HT-29 (cell line): ENCODE results near the gene ABCC6. TPM values are rescaled to one million over a fixed set of nuclear protein-coding genes. Genes with fewer than 3 reads are reported as not detected.
"Not testable (repeated sequence)": the region's sequence is repeated elsewhere in the genome, so short reads cannot be mapped to it uniquely, and the experiment has no call there.

Source experiments
- DNase-seq: peaks from one replicate; pipeline ENCODE4 v3.0.0-alpha.2; 2015; ENCODE audit warnings: low spot score
- total RNA-seq: library from RNA; depleted of rRNA; stranded (reverse); fragments of >200 nt; shearing (Covaris generic); gene quantifications from 2 replicates; pipeline ENCODE4 v1.2.3, GENCODE V29; 2014

Gene ABCC6
- total RNA-seq, 1 experiment from 2014 or later, result 5.1 TPM

DNA sequence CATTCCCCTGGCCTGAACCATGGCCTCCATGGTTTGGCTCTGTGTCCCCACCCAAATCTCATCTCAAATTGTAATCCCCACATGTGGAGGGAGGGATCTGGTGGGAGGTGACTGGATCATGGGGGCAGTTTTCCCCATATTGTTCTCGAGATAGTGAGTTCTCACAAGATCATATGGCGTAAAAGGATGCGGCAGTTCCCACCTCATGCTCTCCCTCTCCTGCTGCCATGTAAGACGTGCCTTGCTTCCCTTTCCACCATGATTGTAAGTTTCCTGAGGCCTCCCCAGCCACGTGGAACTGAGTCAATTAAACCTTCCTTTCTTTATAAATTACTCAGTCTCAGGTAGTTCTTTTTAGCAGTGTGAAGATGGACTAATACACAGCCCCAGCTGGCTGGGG lies 61.5 kb downstream of the ABCC6 start:
- DNase-seq, result not testable (repeated sequence)

DNA sequence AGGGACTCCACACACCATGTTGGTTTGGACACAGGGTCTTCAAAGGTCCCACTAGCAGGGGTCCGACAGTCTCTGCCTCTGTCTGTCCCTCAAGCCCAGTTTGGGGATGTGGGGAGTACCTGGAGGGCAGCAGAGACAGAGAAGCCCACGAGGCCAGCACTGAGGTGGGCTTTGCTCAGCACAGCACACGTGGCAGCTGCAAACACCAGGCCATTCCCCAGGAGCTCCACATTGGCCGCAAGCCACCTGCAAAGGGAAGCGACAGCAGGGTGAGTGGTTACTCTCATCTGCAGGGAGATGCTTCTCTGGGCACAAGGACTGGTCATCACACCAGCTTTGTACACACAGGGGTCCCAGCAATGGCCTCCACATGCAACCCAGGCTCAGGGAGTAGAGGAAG lies 62.0 kb downstream of the ABCC6 start:
- DNase-seq, result no peak

DNA sequence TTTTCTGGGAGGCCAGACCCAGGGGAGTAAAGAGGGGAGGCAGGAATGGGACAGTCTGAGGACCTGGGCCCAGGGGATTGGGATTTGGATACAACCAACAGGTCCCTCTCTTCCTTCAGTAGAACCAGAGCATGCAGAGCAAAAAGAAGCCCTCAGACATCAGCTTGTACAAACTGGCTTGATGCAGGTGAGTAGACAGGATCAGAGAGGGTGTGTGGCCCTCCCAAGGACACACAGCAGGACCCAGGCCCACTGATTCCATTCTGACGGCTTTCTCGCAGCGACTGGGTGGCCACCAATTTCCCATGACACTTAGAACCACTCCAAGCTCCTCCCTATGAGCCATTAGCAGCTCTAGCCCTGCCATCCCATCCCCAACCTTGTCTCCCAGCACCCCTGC lies 63.6 kb downstream of the ABCC6 start:
- no peak for DNase-seq

DNA sequence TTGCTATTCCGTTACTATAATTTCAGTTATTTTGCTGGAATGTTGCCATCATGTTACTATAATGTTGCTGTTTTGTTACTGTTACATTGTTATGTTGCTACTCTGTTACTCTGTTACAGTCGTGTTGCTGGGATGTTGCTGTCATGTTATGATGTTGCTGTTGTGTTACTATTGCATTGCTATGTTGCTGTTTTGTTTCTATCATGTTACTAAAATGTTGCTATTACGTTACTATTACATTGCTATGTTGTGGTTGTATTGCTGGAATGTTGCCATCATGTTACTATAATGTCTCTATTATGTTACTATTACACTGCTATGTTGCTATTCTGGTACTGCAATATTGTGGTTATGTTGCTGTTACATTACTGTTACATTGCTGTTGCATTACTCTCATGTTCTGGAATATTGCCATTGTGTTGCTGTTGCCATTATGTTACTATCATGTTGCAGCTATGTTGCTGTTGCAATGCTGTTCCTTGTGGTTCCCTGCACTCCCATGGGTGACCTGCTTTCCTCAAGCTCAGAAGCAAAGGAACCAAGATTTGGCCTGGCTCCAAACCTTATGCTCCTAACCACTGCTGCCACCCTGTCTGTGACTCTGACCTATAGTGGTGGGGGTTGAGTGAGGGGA lies 64.4 kb downstream of the ABCC6 start:
- no peak for DNase-seq

DNA sequence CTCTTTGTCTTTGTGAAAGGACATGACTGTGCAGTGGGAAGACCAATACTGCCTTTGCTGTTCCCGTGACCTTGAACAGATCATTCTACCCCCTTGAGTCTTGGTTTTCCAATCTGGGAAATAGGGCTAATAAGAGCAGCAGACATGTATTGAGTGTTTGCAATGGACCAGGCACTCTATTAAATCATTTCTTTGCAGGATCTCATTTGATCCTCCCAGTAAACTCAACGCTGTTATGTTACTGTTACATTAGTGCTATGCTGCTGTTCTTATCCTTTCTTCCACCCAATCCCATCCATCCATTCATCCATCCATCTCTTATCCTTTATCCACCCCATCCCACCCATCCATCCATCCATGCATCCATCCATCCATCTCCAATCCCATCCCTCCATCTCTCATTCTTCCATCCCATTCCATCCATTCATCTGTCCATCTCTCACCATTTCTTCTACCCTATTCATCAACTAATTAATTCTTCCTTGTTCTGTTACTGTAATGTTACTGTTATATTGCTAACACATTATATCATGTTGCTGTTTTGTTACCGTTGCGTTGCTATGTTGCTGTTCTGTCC lies 65.1 kb downstream of the ABCC6 start:
- DNase-seq, result no peak

DNA sequence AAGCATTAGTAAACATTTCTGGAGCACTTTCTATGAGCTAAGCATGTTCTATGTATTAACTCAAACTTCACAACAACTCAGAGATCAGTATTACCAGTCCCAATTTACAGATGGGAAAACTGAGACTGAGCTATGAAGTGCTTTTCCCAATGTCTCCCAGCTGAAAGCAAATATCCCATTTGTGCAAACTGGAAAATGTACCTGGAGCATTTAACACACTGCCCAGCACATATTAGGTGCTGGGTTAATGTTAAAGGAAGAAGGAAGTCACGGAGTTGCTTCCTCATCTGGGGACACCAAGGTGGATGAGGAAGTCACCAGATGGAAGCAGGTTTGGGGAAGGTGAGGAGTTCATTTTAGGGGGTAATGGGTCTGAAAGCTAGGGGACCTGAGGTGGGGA lies 66.1 kb downstream of the ABCC6 start:
- no peak for DNase-seq

DNA sequence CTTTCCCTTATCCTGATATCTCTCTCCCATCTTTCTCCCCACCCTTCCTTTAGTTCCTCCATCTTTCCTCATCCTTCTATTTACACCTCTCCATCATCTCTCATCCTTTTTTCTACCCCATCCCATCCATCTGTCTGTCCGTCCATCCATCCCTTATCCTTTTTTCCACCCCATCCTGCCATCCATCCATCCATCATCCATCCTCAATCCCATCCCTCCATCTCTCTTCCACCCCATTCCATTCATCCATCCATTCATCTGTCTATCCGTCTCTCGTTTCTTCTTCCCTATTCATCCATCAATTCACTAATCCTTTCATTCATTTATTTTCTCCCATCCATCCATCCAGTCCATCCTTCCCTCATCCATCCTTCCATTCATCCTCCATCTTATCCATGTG lies 68.1 kb downstream of the ABCC6 start:
- no peak for DNase-seq

DNA sequence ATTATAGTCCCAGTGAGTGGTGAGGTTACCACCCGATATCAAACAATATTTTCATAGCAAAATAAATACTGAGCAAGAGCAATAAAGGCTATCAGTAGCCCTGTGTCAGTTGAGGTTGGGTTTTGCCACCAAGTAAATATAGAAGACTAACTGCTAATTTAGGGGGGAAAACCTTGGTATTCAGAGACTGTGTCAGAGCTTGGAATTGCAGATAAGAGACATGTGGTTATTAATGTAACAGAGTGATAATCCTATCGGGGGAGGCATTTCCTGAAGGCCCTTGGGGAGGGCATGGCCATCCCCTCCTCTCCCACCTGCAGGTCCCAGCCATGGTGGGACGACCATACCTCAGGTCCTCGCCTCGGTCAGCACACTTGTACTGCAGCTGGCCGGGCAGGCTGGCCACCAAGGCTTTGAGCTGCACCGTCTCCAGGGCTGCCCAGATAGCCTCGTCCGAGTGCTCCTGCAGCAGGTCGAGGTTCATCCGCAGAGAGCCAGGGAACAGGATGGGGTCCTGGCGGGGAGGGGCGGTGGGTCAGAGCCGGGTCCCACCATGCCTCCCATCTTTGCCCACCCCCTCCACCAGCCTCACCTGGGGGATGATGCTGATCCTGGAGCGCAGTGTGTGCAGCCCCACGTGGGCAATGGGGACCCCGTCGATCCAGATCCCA lies 68.9 kb downstream of the ABCC6 start:
- DNase-seq, result no peak

DNA sequence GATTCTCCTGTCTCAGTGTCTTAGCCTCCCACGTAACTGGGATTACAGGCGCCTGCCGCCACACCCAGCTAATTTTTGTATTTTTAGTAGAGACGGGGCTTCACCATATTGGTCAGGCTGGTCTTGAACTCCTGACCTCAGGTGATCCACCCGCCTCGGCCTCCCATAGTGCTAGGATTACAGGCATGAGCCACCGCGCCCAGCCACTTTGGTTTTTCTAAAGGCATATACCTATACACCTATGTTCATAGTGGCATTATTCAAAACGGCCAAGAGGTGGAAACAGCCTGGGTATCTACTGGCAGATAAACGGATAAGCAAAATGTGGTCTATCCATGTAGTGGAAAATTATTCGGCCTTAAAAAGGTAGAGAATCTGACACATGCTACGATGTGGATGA lies 70.3 kb downstream of the ABCC6 start:
- DNase-seq, result not testable (repeated sequence)

DNA sequence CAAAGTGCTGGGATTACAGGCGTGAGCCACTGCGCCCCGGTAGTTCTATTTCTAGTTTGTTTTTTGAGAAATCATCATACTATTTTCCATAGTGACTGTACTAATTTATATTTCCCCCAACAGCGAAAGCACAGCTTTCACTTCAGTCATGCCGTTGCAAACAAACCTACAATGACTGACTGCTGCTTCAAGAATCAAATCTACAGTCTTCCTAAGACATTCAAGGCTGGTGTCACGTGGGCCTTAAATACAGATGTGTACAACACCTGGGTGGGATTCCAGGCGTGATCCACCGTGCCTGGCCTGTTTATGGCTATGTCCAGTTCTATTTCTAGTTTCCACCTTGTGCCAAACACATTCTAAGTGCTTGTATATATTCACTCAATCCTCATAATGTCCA lies 72.0 kb downstream of the ABCC6 start:
- DNase-seq, result no peak

DNA sequence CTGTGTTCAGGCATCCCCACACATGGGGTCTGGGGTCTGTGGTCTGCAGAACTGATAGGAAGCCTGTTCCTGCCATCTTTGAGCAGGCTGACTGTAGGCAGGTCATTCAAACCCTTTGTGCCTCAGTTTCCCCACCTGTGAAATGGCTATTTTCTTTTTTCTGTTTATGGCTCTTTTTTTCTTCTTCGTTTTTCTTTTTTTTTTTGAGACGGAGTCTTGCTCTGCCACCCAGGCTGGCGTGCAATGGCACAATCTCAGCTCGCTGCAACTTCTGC lies 72.5 kb downstream of the ABCC6 start:
- no peak for DNase-seq

DNA sequence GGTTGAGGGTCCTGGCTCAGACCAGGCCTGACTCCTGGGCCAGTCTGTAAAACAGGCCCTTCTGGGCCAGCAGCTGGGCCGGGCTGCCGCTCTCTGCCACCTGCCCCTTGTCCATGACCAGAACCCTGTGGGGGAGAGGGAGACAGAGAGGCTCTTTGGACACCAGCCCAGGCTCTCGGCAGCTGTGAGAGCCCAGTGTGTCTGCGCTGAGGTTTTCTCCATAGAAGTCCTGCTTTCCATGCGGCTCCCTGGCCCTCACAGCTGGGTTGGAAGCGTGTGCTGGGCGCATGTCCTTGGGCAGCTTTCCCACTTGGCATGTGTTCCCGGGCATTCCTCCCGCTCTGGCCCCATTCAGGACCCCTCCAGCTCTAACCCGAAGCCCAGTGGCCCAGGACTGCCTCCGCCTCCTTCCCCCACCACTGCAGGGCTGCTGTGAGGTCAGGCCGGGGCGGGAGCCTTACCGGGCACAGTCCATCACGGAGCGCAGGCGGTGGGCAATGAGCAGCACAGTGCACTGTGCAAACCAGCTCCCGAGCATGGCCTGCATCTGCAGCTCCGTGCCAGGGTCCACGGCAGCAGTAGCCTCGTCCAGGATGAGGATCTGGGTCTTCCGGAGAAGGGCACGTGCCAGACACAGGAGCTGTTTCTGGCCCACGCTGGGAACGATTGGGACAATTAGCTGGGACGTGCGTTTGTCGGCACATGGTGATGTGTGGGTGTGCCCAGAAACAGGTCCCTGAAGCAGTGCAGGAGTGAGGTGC lies 73.0 kb downstream of the ABCC6 start:
- DNase-seq, result no peak

DNA sequence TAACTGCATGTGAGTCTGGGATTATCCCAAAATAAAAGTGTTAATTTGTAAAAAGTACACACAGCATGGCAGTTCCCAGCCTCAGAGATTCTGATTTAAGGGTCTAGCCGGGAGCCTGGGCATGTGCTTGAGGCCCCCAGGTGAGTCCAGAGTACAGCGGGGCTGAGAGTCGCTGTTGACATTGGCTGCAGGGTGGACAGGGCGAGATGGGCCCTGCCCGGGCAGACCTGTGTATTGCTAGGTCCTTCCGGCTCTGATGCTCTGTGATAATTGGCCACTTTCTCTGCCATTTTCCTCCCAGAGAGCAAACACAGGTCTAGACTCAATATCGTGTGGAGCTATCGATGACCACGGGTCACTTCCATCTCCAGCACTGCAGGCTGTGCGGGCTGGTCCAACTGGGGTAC lies 73.6 kb downstream of the ABCC6 start:
- no peak for DNase-seq

DNA sequence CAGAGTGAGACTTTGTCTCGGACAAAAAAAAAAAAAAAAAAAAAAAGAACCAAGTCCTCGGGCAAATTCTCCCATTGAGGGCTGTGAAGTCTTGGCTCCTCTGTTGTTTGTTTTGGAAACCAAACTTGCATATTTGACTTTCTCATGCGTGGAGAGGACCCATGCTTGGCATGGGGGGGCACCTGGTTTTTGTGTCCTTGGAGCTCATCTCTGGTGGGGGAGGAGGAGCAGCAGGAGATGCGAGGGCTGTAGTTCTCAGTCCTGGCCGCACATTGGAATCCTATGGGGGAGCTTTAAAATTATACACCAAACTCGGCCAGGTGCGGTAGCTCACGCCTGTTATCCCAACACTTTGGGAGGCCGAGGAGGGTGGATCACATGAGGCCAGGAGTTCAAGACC lies 74.5 kb downstream of the ABCC6 start:
- no peak for DNase-seq

DNA sequence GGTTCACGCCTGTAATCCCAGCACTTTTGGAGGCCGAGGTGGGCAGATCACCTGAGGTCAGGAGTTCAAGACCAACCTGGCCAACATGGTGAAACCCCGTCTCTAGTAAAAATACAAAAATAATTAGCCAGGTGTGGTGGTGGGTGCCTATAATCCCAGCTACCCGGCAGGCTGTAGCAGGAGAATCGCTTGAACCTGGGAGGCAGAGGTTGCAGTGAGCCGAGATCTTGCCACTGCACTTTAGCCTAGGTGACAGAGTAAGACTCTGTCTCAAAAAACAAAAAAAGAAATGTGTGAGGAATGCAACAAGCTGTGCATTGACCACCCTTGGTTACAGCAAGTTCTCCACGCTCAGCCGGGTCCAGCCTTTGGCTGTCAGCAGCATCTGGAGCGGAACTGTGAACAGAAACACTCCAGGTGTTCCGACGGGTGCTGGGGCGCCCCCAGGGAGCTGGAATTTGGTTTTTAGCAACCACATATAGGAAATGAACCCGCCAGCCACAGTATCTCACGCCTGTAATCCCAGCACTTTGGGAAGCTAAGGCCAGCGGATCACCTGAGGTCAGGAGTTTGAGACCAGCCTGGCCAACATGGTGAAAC lies 75.2 kb downstream of the ABCC6 start:
- not testable (repeated sequence) for DNase-seq

DNA sequence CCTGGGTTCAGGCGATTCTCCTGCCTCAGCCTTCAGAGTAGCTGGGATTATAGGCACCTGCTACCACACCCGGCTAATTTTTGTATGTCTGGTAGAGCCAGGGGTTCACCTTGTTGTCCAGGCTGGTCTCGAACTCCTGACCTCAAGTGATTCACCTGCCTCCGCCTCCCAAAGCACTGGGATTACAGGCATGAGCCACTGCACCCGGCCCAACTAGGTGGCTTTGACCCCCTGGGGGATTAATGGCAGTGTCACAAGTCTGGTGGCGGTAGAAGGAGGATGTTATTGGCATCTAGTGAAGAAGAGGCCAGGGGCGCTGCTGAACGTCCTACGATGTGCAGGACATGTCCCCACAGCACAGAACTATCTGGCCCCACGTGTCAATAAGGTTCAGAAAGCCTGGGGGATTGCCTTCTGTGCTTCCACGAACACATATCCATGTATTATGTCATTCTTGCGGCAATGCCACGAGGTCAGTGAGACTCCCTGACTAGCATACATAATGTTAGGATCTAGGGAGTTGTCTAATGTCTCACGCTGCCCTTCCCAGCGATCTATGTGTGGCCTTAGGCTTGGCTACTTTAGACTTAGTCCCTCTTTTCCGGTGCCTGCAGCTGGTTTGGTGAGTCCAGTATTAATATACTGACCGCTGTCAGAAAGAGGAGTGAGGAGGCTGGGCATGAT lies 75.8 kb downstream of the ABCC6 start:
- no peak for DNase-seq

DNA sequence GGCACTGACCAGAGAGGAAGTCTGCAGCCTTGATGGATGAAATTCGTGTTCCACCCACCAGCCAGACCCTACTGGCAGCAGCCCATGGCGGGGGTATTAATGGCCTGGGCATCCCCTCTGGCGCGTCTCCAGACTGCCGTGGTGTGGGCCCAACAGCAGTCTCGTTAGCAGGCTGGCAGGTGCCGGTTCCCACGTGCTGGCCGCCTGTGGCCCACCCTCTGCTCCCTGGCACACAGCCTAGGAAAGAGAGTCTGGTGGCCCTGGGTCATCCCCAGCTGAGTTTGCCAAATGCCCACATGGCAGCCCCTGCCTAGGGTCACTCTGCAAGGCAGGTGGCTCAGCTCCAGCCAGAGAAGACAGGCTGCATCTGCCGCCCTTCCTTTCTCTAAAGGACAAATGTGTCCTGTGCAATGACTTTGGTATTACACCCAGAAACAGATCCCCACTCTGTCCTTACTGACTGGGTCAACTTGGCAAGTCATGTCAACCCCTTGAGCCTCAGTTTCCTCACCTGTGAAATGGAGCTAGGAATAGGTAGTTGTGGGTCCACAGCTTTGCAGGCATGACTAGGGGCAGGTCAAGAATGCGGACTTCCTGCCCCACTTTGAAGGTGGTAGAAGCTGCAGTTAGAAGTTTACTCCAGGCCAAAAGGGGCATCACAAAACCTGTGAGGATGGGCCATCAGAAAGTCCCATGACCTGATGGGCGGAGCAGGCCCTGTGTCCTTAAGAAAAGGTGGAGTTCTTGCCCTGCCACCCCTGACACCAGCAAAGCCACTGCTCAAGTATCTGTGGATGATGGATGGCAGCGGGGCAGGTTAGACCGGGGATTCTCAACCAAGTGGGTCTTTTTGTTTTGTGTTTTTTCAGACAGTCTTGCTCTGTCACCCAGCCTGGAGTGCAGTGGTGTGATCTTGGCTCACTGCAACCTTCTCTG lies 76.6 kb downstream of the ABCC6 start:
- DNase-seq, result no peak

DNA sequence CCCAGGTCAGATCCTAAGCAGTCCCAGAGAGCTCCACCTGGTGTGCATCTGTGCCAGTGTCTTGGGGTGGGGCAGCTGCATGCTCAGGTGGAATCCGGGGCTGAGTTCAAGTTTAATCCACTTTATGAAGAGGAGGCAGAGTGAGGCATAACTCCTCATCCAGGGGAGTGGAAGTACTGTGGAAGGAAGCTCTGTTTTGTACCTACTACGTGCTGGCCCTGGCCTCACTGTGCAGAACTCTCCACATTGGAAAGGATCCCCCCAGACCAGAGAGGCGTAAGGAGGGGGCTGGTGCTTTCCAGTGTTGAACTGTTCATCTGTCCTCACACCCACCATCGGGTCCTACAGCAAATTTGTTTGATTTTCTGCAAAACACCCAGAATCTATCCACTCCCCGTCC lies 78.0 kb downstream of the ABCC6 start:
- no peak for DNase-seq

DNA sequence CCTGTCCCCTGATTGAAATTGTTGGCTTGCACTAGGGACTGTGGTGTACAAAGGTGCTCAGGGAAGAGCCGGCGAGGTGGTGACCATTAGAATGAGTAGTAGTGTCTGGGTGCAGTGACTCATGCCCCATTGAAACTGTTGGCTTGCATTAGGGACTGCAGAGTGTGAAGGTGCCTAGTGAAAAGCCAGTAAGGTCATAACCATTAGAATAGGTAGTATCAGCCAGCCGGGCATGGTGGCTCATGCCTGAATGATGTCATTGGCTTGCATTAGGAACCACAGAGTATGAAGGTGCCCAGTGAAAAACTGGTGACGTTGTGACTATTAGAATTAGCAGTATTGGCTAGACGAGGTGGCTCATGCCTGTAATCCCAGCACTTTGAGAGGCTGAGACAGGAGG lies 78.9 kb downstream of the ABCC6 start:
- DNase-seq, result no peak

DNA sequence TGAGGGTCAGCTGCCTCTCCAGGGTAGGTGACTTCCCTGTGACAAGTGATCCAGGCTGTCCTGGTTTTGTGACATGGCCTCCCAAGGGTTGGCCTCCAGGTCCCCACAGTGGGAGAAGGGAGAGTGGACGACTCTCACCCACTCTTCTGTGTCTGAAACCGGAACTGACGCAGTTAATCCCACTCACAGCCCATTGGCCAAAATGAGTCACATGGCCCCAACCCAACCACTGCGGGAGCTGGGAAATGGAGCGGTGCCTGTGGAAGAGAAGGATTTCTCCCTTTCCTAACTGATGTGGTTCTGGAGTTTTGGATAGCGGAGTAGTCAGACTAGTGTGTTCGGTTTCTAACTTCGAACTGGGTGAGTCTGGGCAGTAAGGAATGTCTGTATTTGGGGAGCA lies 79.4 kb downstream of the ABCC6 start:
- no peak for DNase-seq
